GM19452 (cell line): Measurements from ENCODE around the gene TMEM38B.
"Not testable (repeated sequence)": the region's sequence is repeated elsewhere in the genome, so short reads cannot be mapped to it uniquely, and the experiment has no call there.

Source experiments
- ATAC-seq: cut with Tn5 transposase; IDR thresholded peaks from one replicate; pipeline ENCODE4 v1.9.1; 2021; ENCODE audit not compliant: unreplicated experiment

TMEM38B gene

GRCh38 chr9:105714020-105714331 is 19.6 kb downstream of the TMEM38B start:
- no peak for ATAC-seq

DNA sequence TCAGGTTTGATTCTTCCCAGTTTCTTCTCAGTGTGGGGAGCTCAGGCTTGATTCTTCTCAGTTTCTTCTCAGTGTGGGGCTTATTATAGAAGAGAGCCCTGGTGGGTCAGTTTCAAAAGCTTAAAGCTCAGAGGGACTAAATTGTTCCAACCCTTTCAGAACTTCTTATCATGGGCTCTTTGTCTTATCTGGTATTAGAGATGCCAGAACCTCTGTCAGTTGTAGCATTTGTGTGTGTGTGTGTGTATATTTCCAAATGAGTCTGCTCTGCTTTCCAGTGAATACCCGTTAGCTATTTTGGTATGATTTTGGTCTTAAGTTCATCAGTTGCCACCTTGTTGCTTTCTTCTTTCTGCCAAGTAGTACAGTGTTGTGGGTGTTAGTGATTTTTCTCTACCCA is 21.8 kb downstream of the TMEM38B start:
- no peak for ATAC-seq

- ATAC-seq: no peak
Measured at GRCh38 chr9:105722099-105722498, 27.8 kb downstream of the TMEM38B start.

DNA sequence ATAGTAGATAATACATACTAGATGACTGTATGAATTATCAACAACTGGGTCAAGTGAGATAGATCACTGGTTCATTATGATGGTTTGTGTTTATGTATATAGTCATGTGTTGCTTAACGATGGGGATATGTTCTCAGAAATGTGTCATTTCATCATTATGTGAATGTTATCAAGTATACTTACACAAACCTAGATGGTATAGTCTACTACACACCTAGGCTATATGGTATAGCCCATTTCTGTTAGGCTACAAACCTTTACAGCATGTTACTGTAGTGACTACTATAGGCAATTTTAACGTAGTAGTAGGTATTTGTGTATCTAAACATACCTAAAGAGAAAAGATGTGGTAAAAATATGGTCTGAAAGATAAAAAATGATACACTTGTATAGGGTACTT is 31.0 kb downstream of the TMEM38B start:
- ATAC-seq: no peak

DNA sequence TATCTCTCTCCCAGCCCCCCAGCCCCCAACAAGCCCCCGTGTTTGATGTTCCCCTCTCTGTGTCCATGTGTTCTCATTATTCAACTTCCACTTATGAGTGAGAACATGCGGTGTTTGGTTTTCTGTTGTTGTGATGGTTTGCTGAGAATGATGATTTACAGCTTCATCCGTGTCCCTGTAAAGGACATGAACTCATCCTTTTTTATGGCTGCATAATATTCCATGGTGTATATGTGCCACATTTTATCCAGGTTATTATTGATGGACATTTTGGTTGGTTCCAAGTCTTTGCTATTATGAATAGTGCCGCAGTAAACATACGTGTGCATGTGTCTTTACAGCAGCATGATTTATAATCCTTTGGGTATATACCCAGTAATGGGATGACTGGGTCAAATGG is 33.9 kb downstream of the TMEM38B start:
- ATAC-seq: not testable (repeated sequence)

DNA sequence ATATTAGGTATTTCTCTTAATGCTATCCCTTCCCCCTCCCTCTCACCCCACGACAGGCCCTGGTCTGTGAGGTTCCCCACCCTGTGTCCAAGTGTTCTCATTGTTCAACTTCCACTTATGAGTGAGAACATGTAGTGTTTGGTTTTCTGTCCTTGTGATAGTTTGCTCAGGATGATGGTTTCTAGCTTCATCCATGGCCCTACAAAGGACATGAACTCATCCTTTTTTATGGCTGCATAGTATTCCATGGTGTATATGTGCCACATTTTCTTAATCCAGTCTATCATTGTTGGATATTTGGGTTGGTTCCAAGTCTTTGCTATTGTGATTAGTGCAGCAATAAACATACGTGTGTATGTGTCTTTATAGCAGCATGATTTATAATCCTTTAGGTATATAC is 37.1 kb downstream of the TMEM38B start:
- ATAC-seq: not testable (repeated sequence)

GRCh38 chr9:105735366-105735765 is 41.0 kb downstream of the TMEM38B start:
- ATAC-seq: no peak

DNA sequence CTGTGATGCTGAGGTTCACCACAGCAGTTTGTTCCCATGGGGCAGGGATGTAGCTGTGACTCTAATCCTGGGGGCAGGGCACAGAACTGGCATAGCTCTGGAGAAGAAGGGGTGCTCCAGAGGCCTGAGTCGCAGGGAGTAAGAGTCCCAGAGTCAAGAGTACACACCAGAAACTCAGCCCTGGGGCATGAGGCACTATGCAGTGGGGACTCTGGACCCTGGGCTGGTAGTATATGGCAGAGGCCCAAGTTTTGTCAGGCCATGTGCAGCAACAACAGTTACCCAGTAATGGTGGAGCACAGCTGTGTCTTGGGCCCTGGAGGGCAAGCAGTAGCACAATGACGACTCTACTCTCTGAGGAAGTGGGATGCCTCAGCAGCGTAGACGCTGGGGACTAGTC is 42.9 kb downstream of the TMEM38B start:
- ATAC-seq: no peak

GRCh38 chr9:105742088-105742487 is 47.7 kb downstream of the TMEM38B start:
- no peak for ATAC-seq

GRCh38 chr9:105747325-105747724 is 53.0 kb downstream of the TMEM38B start:
- not testable (repeated sequence) for ATAC-seq

DNA sequence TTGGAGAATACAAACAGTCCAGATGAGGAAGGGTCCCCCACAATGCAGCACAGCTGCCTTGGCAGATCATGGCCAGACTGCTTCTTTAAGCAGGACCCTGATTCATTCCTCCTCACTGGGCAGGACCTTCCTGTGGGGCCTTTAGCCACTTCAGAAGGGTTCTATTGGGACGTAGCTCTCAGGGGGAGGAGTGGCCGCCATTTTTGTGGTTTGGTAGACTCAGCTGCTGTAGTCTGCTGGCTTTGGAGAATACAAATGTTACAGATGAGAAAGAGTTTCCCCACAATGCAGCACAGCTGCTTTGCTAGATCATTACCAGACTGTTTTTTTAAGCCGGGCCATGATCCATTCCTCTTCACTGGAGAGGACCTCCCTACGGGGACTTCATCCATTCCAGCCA is 57.4 kb downstream of the TMEM38B start:
- no peak for ATAC-seq

DNA sequence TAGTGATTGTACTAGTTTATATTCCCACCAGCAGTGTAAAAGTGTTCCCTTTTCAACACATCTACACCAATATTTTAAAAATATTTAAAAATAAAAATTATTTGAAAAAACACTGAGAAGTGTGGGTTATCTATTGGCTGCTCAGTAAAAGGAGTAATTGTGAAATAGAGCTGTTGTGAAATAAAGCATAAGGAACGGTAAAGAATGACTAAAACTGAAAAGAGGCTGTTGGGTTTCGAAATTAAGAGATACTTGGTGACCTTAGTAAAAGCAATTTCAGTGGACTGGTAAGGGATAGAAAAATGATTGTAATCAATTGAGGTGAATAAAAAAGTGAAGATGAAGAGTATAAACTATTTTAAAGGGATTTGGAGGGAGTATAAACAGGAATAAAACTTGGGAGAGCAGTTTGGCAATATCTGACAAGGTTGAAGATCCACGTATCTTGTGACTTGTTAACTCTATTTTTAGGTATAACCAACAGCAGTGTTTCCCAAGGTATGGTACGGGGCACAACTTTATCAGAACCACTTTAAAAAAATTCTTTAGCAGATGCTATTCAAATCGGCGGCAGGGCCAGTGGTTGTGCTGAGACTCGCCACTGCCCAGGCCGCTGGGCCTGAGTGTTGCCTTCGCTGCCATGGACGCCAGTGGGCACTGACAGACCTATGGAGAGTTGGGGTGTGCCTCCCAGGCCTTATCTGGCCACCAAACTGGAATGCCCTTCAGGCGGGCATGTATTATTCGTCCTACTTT is 63.3 kb downstream of the TMEM38B start:
- no peak for ATAC-seq

GRCh38 chr9:105760053-105760452 is 65.7 kb downstream of the TMEM38B start:
- ATAC-seq: no peak

- not testable (repeated sequence) for ATAC-seq
Measured at GRCh38 chr9:105782561-105783494, 88.5 kb downstream of the TMEM38B start.

DNA sequence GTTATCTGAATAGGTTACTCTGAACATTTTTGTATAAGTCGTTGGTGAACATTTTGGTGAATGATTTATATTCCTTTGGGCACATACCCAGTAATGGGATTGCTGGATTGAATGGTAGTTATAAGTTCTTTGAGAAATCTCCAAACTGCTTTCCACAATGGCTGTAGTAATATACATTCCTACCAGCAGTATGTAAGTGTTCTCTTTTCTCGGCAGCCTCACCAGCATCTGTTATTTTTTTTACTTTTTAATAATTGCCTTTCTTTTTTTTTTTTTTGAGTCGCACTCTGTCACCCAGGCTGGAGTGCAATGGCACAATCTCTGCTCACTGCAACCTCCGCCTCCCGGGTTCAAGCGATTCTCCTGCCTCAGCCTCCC is 89.1 kb downstream of the TMEM38B start:
- ATAC-seq: not testable (repeated sequence)

GRCh38 chr9:105786796-105787195 is 92.5 kb downstream of the TMEM38B start:
- not testable (repeated sequence) for ATAC-seq

GRCh38 chr9:105816202-105816744 is 121.9 kb downstream of the TMEM38B start:
- ATAC-seq: no peak

DNA sequence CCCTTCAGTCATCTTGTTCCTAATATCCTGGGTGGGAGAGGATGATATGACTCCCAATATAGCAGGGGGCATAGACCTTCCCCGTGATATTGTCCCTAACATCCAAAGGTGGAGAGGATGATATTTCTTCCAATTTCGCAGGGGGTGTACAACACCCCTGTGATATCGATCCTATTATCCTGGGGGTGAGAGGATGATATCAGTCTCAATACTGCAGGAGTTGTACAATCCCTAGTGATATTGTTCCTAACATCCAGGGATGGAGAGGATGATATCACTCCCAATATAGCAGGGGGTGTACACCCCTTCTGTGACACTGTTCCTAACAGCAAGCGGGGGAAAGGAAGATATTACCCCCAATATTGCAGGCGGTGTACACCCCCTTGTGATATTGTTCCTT is 122.6 kb downstream of the TMEM38B start:
- ATAC-seq: no peak

DNA sequence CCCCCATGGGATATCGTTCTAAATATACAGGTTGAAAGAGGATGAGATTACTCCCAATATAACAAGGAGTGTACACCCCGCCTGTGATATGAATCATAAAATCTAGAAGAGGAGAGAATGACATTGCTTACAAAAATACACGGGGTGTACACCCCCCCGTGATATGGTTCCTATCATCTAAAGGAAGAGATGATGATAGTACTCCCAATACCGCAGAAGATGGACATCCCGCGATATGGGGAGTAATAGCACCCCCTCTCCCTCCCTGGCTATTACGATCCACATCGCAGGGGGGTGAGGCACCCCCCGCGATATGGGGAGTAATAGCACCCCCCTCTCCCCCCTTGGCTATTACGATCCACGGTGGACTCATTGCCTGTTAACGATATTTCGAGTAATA is 124.6 kb downstream of the TMEM38B start:
- no peak for ATAC-seq

DNA sequence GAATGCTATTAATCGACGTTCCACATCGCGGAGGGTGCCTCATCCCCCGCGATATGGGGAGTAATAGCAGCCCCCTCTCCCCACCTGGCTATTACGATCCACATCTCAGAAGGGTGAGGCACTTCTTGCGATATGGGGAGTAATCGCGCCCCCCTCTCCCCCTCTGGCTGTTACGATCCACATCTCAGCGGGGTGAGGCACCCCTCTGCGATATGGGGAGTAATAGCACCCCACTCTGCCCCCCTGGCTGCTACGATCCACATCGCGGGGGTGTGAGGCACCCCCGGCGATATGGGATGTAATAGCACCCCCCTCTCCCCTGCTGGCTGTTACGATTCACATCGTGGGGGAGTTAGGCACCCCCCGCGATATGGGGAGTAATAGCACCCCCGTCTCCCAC is 128.5 kb downstream of the TMEM38B start:
- ATAC-seq: no peak
